GM18498 (cell line): Measurements from ENCODE around the gene CHST8.
"Not testable (repeated sequence)": the region's sequence is repeated elsewhere in the genome, so short reads cannot be mapped to it uniquely, and the experiment has no call there.

Source experiments
- ATAC-seq: cut with Tn5 transposase; IDR thresholded peaks from one replicate; pipeline ENCODE4 v1.9.1; 2021; ENCODE audit warnings: mild to moderate bottlenecking, moderate library complexity; ENCODE audit not compliant: unreplicated experiment

The CHST8 gene

DNA sequence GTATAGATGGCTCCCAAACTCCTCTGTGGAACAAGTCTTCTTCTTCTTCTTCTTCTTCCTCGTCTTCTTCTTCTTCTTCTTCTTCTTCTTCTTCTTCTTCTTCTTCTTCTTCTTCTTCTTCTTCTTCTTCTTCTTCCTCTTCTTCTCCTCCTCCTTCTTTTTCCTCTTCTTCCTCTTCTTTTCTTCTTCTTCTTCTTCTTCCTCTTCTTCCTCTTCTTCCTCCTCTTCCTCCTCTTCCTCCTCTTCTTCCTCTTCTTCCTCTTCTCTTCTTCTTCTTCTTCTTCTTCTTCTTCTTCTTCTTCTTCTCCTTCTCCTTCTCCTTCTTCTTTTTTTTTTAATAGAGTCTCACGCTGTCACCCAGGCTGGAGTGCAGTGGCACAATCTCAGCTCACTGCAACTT is 3.4 kb upstream of the CHST8 start:
- ATAC-seq: not testable (repeated sequence)

DNA sequence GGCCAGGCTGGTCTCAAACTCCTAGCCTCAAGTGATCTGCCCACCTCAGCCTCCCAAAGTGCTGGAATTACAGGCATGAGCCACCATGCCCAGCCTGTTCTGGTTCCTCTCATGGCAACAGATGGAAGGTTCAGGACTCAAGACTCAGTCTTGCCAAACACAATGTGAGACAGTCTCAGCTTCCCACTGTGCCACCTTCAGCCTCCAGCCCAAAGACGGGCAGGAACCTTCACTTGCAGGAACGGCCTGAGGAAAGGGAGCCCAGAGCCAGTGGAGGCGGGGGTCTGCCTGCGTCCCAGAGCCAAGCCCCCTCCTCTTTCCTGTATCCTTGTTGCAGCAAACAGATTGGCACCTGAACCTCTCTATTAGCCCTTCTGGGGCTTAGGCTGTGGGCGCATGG is 2.9 kb upstream of the CHST8 start:
- ATAC-seq: no peak

GRCh38 chr19:33620611-33621010 is 1.1 kb upstream of the CHST8 start:
- ATAC-seq: no peak

GRCh38 chr19:33621065-33621785 is 528 bp upstream of the CHST8 start:
- ATAC-seq: no peak

- ATAC-seq: no peak
Observed at GRCh38 chr19:33622505-33622808, 704 bp downstream of the CHST8 start.

DNA sequence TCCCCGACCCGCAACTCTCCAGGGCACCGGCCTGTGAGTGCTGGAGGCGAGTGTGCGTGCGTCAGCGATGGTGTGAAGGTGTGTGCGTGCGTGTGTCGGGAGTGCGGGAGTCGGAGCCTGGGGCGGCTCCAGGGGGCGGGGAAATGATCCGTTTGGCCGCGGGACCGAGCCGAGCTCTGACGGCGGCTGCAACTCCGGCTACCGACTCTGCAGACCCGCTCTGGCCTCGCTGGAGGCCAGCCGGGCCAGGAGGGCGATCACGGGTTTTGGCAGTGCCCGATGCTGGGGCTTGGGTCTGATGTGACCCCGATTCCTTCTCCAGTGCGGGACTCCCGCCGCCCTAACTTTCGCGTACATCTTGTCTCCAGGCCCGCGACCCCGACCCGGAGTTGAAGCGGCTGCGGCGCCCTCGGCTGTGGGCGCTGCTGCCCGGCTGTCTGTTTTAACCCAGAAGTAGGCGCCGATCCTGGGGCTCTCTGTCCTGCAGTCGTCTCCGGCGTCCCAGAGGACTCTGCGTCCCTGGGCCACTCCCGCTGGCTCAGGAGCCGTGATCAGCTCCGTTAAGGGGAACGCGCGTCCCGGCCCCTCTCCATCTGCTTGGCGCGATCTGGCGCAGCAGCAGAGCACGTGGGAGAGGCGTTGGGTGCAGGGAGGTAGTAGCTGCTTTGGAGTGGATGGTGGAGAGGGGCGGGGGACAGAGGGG is 1.2 kb downstream of the CHST8 start:
- ATAC-seq: no peak

GRCh38 chr19:33624586-33624985 is 2.8 kb downstream of the CHST8 start:
- ATAC-seq: no peak

DNA sequence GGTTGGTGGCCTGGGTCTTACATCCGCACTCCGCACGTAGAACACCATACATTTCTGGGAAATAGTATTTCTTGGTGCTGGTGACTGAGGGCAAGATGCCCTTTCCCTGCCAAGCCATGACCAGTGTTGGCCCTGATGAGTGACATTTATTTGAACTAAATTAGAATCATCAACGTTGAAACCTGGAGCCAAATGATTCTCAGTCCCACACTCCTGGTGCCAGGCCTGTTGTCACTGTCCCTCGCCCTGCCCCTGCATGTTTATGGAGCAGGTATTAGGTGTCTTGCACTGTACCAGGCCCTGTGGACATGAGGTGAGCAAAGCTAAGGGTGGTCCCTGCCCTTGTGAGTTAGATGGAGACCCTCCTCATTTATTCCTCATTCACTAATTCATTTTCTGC is 5.8 kb downstream of the CHST8 start:
- ATAC-seq: no peak

DNA sequence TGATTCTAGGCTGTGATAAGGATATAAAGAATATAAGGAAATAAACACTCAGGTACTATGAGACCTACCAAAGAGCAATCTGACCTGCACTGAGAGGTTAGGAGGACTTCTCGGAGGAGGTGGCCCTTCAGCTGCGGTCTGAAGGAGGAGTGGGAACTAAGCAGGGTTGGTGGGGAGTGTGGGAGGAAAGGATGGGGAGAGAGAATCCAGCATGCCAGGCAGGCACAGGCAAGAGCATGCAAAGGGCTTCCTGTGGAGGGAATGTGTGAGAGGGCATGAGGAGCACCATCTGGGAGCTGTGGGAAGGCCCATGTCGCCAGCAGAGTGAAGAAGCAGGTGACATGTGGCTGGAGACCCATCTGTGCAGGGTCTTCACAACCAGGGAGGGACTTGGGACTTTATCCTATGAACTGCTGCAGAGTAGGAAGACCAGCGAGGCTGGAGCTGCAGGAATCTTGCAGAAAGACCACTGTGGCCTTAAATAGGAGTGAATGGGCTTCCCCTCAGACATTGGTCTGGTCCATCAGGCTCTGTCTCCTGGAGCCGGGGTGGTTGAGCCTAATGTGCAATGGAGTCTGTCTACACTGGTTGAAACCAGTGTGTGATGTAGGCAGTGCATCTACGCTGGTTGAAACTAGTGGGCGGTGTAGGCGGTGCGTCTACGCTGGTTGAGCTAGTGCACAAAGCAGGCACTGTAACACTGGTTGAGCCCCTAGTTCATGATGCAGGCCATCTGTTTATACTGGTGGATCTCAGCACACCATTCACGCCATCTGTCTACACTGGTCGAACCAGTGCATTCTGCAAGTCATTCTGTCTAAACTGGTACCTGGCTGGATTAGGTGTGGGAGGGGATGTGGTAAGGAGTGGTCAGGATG is 6.4 kb downstream of the CHST8 start:
- ATAC-seq: no peak

- no peak for ATAC-seq
Observed at GRCh38 chr19:33628921-33629825, 7.4 kb downstream of the CHST8 start.

DNA sequence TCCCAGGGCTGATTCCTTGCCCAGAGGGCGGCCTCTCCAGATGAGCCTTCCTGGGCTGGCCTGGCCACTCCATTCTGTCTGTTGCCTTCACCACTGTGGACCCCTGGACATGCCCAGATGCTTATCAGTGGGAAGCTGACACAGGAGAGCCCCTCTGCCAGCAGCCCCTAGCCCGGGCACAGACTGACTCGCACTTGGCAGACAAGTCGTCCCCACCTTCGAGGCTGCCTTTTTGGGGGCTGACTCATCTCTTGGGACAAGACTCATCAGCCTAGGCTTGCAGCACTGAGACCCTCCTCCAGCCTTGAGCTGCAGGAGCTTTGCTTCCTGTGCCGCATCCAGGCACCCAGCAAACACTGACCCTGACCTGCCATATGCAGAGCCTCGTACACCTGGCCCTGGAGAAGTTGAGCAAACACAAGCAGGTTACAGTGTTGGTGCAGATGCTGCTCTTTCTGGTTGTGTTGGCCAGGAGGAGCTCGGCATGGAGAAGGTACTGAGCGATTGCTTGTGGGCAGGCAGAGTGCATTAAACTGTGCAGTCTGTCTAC is 8.1 kb downstream of the CHST8 start:
- ATAC-seq: no peak

DNA sequence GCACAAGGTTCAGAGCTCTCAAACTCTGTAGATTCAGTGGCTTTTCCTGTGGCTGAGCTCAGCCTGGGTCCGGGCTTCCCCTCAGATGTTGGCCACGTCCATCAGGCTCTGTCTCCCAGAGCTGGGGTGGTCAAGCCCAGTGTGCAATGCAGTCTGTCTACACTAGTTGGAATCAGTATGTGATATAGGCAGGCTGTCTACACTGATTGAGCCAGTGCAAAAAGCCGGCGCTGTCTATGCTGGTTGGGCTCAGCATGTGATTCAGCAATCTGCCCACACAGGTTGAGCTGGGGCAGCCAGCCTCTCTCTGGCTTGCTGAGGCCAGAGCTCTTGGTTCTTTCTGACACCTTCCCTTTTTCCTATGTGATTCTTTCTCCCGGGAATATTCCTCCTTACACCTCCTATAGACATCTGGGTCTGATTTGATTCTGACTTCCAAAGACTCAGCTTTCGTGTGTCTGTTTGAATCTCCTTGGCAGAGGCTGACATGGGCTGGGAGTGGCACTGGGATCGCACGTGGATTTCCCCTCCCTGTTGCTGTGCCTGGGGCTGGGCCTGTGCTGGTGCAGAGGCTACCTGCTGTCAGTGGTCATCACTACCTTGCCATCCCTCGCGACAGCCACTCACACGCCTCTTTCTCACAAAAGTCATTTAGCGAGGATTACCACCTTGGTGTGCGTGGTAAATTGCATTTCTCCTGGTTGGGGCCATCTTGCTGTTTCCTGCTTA is 9.3 kb downstream of the CHST8 start:
- ATAC-seq: no peak

DNA sequence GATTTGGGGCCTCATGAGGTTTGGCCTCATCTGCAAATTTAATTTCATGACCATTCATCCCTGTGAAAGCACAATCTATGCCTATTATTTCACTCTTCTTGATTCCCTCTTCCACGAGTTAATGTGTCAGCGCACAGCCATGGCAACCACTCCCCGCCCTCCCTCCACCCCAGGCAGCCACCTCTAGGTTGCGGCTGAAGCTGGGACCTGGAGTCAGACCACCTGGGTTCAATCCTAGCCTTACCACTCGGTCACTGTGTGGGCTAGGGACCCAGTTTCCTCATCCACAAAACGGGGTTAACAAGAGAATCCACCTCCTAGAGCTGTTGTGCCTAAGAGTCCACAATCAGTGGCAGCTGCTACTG is 9.8 kb downstream of the CHST8 start:
- no peak for ATAC-seq

DNA sequence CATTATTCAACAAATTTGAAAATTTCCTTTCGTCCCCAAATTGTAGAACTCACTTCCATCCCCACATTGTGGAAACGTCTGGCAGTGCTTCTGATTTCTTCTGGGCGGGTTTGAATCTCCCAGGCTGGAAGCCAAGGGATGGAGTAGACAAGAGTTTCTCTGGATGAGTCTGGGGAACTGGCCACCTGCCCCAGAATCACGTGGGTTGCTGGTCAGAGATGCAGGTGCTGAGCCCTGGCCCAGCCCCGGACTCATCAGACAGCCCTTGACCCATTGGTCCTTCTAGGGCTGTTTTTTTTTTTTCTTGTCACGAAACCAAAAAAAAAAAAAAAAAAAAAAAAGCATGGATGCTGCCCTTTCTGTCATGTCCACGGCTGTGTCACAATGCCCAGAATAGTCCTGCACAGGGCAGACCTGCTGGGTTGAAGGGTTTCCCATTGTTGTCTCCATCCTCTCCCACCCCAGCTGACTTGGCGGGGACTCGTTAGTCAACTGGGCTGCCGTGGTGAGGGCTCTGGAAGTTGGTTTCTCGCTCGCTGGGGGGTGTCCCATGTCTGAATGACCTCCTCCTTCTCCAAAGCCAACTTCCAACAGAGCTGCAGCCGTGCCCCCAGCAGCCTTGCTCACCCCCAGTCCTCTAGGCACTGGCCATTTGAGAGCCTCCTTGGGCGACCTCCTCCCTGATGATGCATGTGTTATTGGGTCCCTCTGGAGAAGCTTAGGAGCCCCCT is 12.8 kb downstream of the CHST8 start:
- no peak for ATAC-seq

- ATAC-seq: no peak
Observed at GRCh38 chr19:33638167-33639034, 16.6 kb downstream of the CHST8 start.

GRCh38 chr19:33639035-33639681 is 17.4 kb downstream of the CHST8 start:
- ATAC-seq: no peak

- no peak for ATAC-seq
Observed at GRCh38 chr19:33640773-33641172, 19.0 kb downstream of the CHST8 start.

DNA sequence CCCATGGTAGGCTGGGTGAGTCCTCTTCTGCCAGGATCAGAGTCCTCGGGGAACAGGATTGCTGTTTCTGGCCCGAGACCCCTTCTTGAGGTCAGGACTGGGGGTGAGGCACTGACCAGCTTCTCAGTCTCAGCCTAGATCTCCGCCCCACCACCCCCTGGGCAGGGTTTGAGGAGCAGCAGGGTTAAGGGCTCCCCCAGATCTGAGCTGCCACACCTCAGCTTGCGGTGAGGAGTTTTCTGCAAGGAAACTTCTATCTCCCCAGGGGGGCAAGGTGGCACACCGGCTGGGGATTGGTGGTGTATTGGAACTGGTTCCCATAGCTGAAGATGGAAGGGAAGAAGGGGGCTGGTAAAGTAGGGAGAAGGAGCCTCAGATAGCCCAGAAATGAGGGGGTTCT is 19.5 kb downstream of the CHST8 start:
- ATAC-seq: no peak
